ENCODE measurements around the gene HOXA13. TPM values are rescaled to one million over a fixed set of nuclear protein-coding genes. Genes with fewer than 3 reads are reported as not detected.

The HOXA13 gene
- total and polyA plus RNA-seq, 10 of the 15 experiments (the other 5 are each of a cell fraction or from before 2014, with no cell fraction given), result not detected

DNA sequence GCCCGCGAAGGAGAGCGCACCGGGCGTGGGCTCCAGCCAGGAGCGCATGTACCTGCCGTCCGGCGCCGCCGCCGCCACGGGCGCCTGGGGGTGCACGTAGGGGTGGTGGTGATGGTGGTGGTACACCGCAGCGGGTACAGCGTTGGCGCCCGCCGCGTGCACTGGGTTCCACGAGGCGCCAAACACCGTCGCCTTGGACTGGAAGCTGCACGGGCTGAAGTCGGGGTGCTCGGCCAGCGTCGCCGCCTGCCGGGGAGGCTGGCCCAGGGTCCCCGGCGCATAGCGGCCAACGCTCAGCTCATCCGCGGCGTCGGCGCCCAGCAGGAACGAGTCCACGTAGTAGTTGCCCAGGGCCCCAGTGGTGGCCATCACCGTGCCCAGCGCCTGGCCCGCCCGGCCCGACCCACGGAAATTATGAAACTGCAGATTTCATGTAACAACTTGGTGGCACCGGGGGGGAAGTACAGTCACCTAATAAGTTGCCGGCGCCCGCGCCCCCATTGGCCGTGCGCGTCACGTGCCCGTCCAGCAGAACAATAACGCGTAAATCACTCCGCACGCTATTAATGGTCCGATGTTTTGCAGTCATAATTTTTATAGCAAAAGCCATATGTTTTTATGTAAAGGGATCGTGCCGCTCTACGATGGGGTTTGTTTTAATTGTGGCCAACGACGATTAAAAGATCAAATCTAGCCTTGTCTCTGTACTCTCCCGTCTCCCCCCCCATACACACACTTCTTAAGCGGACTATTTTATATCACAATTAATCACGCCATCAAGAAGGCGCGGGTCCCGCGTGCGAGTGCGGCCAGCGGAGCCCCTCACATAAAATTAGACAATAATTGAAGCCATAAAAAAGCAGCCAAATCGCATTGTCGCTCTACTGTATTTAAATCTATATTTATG is 34.5 kb downstream of the HOXA13 start, which contains the start of gene HOXA9:
HOXA9 (minus strand) TSS at position 449 of the 907 bp plus-strand sequence; CDS start at position 369, 80 bp downstream.
- no TSS peak for BruUV-seq (replicated peaks)
- POLR2A ChIA-PET, result no interaction called here
- in situ Hi-C loops (cut with MboI), result loop anchor here (25.0 kb wide), 1 partner anchor 1078 kb away; no protein-coding TSS in a partner anchor
- Histone ChIP-seq H2AFZ (ENCODE audit: control insufficient read depth, low read depth, low read length) (no peak within 1 kb of the TSS), H3K4me3 (no peak within 1 kb of the TSS), H3K9me3 (replicated peaks; ENCODE audit: control insufficient read depth, insufficient read depth, low read length) (peaks cover 2% of the 10 kb centered on the region; the same call in 1 of the 3 replicates), H3K4me2 (ENCODE audit: control insufficient read depth, insufficient read depth) (no peak within 1 kb of the TSS), H3K9ac (ENCODE audit: control insufficient read depth, insufficient read depth, low read length) (no peak within 1 kb of the TSS), H3K36me3 (ENCODE audit: control insufficient read depth in 2 of 2, insufficient read depth in 2 of 2, low read length in 1 of 2) (no peaks in the 10 kb centered on the region; a peak in 1 of 4 replicates), H3K4me1 (ENCODE audit: control insufficient read depth, insufficient read depth, low read length) (no peaks in the 10 kb centered on the region), H3K27me3 (replicated peaks in 1 of 2; ENCODE audit: control insufficient read depth in 2 of 2, insufficient read depth in 2 of 2, low read length in 1 of 2) (peaks cover 19 to 39% of the 10 kb centered on the region in 2 experiments), H3K79me2 (ENCODE audit: control insufficient read depth, insufficient read depth, low read length) (no peaks in the 10 kb centered on the region), H4K20me1 (ENCODE audit: control insufficient read depth, insufficient read depth) (no peaks in the 10 kb centered on the region), H3K27ac (ENCODE audit: control insufficient read depth, insufficient read depth) (no peak within 1 kb of the TSS)
- no peak for ATAC-seq
- DNase-seq (ENCODE audit: low read depth, low spot score), result no peak
- SMC1A ChIA-PET (ENCODE audit: uncharacterized antibody, unreplicated experiment), result no interaction called here
- CTCF ChIA-PET, result interaction anchor here (1.0 kb wide), 1 partner anchor 16 kb away, joined by 4 read pairs; no protein-coding TSS in a partner anchor
- RAD21 ChIA-PET (ENCODE audit: unreplicated experiment), result no interaction called here
- no peak for FAIRE-seq
- 50% methylated on average over 79 of the region's 82 CpGs for WGBS (ENCODE audit: insufficient coverage, insufficient replicate concordance, low lambda C conversion rate, missing lambda C conversion rate)
- TF ChIP-seq, protein P1, sequence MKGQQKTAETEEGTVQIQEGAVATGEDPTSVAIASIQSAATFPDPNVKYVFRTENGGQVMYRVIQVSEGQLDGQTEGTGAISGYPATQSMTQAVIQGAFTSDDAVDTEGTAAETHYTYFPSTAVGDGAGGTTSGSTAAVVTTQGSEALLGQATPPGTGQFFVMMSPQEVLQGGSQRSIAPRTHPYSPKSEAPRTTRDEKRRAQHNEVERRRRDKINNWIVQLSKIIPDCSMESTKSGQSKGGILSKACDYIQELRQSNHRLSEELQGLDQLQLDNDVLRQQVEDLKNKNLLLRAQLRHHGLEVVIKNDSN (IDR thresholded peaks at IDR 0.05; ENCODE audit: borderline replicate concordance, extremely low read length, insufficient read depth, low read depth, low read length), result peak; percentile 10
- TF ChIP-seq SUZ12 (IDR thresholded peaks at IDR 0.05; ENCODE audit: unreplicated experiment) (peak; percentile 10), NFYB (IDR thresholded peaks at IDR 0.05; ENCODE audit: insufficient read depth, low read depth, low read length) (no peak)
- intact Hi-C loops (cut with micrococcal nuclease; ENCODE audit: unreplicated experiment), result no loop called here
